ENCODE measurements around the gene C1orf210.

The C1orf210 gene

DNA sequence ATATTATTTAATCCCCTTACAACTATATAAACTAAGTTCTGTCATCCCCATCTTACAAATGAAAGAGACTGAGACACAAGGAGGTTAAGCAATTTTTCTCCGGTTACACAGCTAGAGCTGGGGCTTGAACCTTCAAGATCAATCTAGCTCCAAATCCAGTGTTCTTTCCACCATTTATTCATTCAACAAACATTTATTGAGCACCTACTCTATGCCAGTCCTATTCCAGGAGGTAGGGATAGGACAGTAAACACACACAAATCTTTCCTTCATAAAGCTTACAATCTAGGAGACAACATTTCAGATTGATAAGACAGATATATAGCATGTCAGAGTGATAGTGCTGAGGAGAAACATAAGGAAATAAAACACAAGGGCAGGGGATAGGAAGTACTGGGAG, 18.5 kb downstream of the C1orf210 start:
- Histone ChIP-seq H3K9ac (no peak overlapping the region), H3K4me1 (ENCODE audit: low read depth, poor library complexity, severe bottlenecking) (no peaks in the 10 kb centered on the region), H3K36me3 (ENCODE audit: insufficient read depth) (no peaks in the 10 kb centered on the region), H3K27me3 (ENCODE audit: insufficient read depth, low read depth) (no peaks in the 10 kb centered on the region), H3K4me2 (no peak overlapping the region), H4K20me1 (ENCODE audit: insufficient read depth) (no peaks in the 10 kb centered on the region), H3K27ac (no peak overlapping the region), H3K79me2 (ENCODE audit: insufficient read depth, low read depth) (no peaks in the 10 kb centered on the region), H2AFZ (ENCODE audit: low read depth) (no peak overlapping the region), H3K4me3 (IDR thresholded peaks at IDR 0.05; ENCODE audit: insufficient read depth, low read depth, low read length) (no peak overlapping the region)
- TF ChIP-seq, protein P1, sequence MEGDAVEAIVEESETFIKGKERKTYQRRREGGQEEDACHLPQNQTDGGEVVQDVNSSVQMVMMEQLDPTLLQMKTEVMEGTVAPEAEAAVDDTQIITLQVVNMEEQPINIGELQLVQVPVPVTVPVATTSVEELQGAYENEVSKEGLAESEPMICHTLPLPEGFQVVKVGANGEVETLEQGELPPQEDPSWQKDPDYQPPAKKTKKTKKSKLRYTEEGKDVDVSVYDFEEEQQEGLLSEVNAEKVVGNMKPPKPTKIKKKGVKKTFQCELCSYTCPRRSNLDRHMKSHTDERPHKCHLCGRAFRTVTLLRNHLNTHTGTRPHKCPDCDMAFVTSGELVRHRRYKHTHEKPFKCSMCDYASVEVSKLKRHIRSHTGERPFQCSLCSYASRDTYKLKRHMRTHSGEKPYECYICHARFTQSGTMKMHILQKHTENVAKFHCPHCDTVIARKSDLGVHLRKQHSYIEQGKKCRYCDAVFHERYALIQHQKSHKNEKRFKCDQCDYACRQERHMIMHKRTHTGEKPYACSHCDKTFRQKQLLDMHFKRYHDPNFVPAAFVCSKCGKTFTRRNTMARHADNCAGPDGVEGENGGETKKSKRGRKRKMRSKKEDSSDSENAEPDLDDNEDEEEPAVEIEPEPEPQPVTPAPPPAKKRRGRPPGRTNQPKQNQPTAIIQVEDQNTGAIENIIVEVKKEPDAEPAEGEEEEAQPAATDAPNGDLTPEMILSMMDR (conservative IDR thresholded peaks at IDR 0.05; ENCODE audit: low read depth, low read length) = no peak

DNA sequence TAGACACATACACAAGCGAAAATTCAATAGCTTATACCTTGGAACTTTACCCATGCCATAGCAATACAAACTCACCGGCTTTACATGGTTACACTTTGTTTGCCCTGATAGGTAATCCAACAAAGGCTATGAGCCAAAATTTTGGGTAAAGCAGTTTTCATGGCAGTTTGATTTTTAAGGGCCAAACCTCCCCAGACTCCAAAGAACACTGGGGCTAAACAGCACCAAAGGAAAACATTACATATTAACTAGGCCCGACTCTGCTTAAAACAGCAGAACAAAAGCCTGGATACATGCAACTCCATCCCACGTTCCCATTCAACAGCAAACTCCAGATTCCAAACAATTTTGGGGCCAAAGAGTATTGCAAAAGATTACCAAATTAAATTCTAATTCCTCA, 19.9 kb downstream of the C1orf210 start:
- Histone ChIP-seq H3K27me3 (ENCODE audit: insufficient read depth, low read depth) (no peaks in the 10 kb centered on the region), H3K79me2 (ENCODE audit: insufficient read depth, low read depth) (no peaks in the 10 kb centered on the region), H3K4me2 (no peak overlapping the region), H3K4me1 (ENCODE audit: low read depth, poor library complexity, severe bottlenecking) (no peaks in the 10 kb centered on the region), H3K4me3 (IDR thresholded peaks at IDR 0.05; ENCODE audit: insufficient read depth, low read depth, low read length) (no peak overlapping the region), H4K20me1 (ENCODE audit: insufficient read depth) (no peaks in the 10 kb centered on the region), H3K27ac (no peak overlapping the region), H3K9ac (no peak overlapping the region), H3K36me3 (ENCODE audit: insufficient read depth) (no peaks in the 10 kb centered on the region), H2AFZ (ENCODE audit: low read depth) (no peak overlapping the region)
- TF ChIP-seq, protein P1 (conservative IDR thresholded peaks at IDR 0.05; ENCODE audit: low read depth, low read length) = no peak

DNA sequence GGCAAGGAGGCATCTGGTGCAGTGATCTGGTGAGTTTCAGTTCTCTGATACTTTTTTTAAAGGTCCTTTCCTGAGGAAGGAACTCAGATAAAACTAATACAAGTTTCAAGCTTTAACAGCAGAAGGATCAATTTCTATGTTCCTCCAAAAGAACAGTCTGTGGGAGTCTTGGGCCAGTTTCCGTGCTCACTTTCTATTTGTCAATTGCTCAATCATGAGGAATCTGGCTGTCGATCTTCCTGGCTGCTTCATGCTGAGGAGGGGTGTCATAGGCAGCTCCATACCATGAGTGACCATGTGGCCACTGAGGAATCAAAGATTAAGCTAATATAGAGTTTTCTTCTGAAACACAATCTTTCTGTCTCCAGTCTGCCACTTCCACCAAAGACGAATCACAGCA, 27.0 kb downstream of the C1orf210 start:
- Histone ChIP-seq H2AFZ (ENCODE audit: low read depth) (no peak overlapping the region), H3K27me3 (ENCODE audit: insufficient read depth, low read depth) (no peaks in the 10 kb centered on the region), H3K36me3 (ENCODE audit: insufficient read depth) (no peaks in the 10 kb centered on the region), H3K27ac (no peak overlapping the region), H3K4me3 (IDR thresholded peaks at IDR 0.05; ENCODE audit: insufficient read depth, low read depth, low read length) (no peak overlapping the region), H3K4me1 (ENCODE audit: low read depth, poor library complexity, severe bottlenecking) (no peaks in the 10 kb centered on the region), H3K4me2 (no peak overlapping the region), H3K79me2 (ENCODE audit: insufficient read depth, low read depth) (no peaks in the 10 kb centered on the region), H3K9ac (no peak overlapping the region), H4K20me1 (ENCODE audit: insufficient read depth) (no peaks in the 10 kb centered on the region)
- TF ChIP-seq, protein P1 (conservative IDR thresholded peaks at IDR 0.05; ENCODE audit: low read depth, low read length) = no peak

DNA sequence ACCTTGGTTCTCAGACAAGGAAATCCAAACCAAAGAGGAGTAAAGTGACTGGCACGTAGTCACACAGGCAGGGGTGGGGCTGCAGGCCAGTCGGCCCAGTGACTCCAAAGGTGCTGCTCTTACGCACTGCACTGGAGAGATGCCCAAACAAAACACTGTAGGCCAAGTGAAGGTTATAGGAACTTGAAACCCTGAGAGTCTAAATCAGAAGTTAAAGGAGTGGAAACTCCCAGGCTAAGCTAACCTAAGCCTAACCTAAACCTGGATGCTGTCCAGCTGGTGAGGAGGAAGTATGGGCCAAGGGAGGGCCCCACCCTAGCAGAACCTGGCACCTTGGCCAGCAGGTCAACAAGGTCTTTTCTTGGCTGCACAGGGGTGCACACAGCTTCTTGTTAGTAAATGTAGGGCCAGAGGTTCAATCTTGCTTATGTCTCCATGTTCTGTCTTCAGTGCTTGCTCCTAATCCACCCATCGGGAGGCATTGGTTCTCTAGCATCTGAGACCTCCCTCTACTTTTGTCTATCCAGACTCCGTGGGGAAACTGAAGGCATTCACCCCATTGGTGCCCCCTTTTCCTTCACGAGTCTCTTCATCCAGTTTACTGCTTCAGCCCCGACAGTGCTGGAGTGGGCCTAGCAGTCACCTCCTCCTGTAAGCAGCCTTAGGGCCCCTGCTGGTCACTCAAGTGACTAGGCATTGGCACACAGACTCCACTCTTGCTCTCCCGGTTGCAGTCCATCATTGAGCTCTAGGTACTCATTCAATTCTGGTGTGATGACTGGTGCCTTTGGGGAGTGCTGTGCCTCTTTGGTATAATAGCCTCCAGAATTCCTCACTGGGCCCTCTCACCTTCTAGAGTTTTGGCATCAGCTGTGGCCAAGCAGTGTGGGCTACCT, 28.5 kb downstream of the C1orf210 start:
- Histone ChIP-seq H3K9ac (no peak overlapping the region), H4K20me1 (ENCODE audit: insufficient read depth) (no peaks in the 10 kb centered on the region), H3K4me2 (no peak overlapping the region), H3K79me2 (ENCODE audit: insufficient read depth, low read depth) (no peaks in the 10 kb centered on the region), H3K27me3 (ENCODE audit: insufficient read depth, low read depth) (no peaks in the 10 kb centered on the region), H3K27ac (no peak overlapping the region), H2AFZ (ENCODE audit: low read depth) (no peak overlapping the region), H3K4me3 (IDR thresholded peaks at IDR 0.05; ENCODE audit: insufficient read depth, low read depth, low read length) (no peak overlapping the region), H3K36me3 (ENCODE audit: insufficient read depth) (no peaks in the 10 kb centered on the region), H3K4me1 (ENCODE audit: low read depth, poor library complexity, severe bottlenecking) (no peaks in the 10 kb centered on the region)
- TF ChIP-seq, protein P1 (conservative IDR thresholded peaks at IDR 0.05; ENCODE audit: low read depth, low read length) = no peak

Data from KMS-11 (cell line).